ENCODE results near the gene LPCAT2. TPM values are rescaled to one million over a fixed set of nuclear protein-coding genes. Genes with fewer than 3 reads are reported as not detected.

Gene LPCAT2
- total and polyA plus RNA-seq, 2 of the 8 experiments (the other 6 are each of a cell fraction or from before 2014, with no cell fraction given) = 2.2 to 10.6 TPM

GRCh38 chr16:55480228-55480655 lies 28.6 kb upstream of the LPCAT2 start (continued):
- no peak for TF ChIP-seq YY1 (IDR thresholded peaks at IDR 0.05; ENCODE audit: low read depth, low read length)
